IPS DF 6.9 (cell line): ENCODE measurements around the gene CLCC1.

ENCODE experiments used
- DNase-seq: peaks from one replicate; pipeline ENCODE4 v3.0.0-alpha.2; 2013; ENCODE audit warnings: low read depth, low spot score
- H3K27ac ChIP-seq: one replicate; pipeline ENCODE4 v1.5.1; 2013; ENCODE audit warnings: low read length, control low read depth
- H3K27me3 ChIP-seq: 2 replicates; pipeline ENCODE4 v1.6.1; 2013; ENCODE audit warnings: mild to moderate bottlenecking, low read length; ENCODE audit not compliant: control insufficient read depth, insufficient read depth
- H3K36me3 ChIP-seq: 2 replicates; pipeline ENCODE4 v1.6.1; 2013; ENCODE audit warnings: low read length; ENCODE audit not compliant: control insufficient read depth, insufficient read depth
- H3K4me1 ChIP-seq: 2 replicates; pipeline ENCODE4 v1.6.1; 2013; ENCODE audit warnings: low read length; ENCODE audit not compliant: control insufficient read depth, insufficient read depth
- H3K4me3 ChIP-seq: 2 replicates; pipeline ENCODE4 v1.5.1; 2013; ENCODE audit warnings: mild to moderate bottlenecking, low read length
- H3K9me3 ChIP-seq: 2 replicates; pipeline ENCODE4 v1.6.1; 2013; ENCODE audit warnings: low read length, inconsistent platforms; ENCODE audit not compliant: control insufficient read depth, insufficient read depth
- WGBS: extraction: QIAGEN DNeasy Blood & Tissue Kit; methylation state at CpG from one replicate; pipeline ENCODE4 v1.1.7; 2013; ENCODE audit warnings: mixed read lengths, missing lambda C conversion rate; ENCODE audit not compliant: insufficient read length, insufficient coverage; 5-methylcytosine and 5-hydroxymethylcytosine counted together

CLCC1 gene

GRCh38 chr1:108916788-108917187 is 46.5 kb downstream of the CLCC1 start:
- Histone ChIP-seq H3K9me3 (no peaks in the 10 kb centered on the region), H3K4me3 (no peak overlapping the region), H3K4me1 (no peaks in the 10 kb centered on the region), H3K27ac (no peak overlapping the region), H3K27me3 (no peaks in the 10 kb centered on the region), H3K36me3 (no peaks in the 10 kb centered on the region)
- no peak for DNase-seq
- WGBS: no CpG with 5 or more reads among the region's 2 CpGs
